MM.1S (cell line): ENCODE results near the gene PELI1.

Source experiments
- CTCF ChIP-seq: fragments of 300-600 bp; sonication (generic); IDR thresholded peaks from 2 replicates; pipeline ENCODE4 v1.5.1; 2016; ENCODE audit warnings: antibody characterized with exemption, low read length, mixed read lengths
- EZH2phosphoT487 ChIP-seq: fragments of 300-600 bp; sonication (generic); IDR thresholded peaks from 2 replicates; pipeline ENCODE4 v1.6.1; 2018; ENCODE audit warnings: antibody characterized with exemption, low read length

- TF ChIP-seq CTCF, result no peak
- no peak for TF ChIP-seq EZH2phosphoT487
Observed at GRCh38 chr2:64166212-64166611, 22.0 kb upstream of the PELI1 start.
